Left ventricle myocardium inferior (tissue), 1 donor: ENCODE measurements around the gene PRR35. TPM values are rescaled to one million over a fixed set of nuclear protein-coding genes. Genes with fewer than 3 reads are reported as not detected.

Experiments
- DNase-seq: peaks from one replicate; pipeline ENCODE4 v3.0.0-alpha.2; 2020
- H3K27ac ChIP-seq: fragments of 200-600 bp; replicated peaks from 2 replicates; pipeline ENCODE4 v1.8.0; 2021
- H3K27me3 ChIP-seq: fragments of 200-600 bp; 2 replicates; pipeline ENCODE4 v1.8.0; 2021; ENCODE audit warnings: low read depth
- H3K36me3 ChIP-seq: fragments of 200-600 bp; 2 replicates; pipeline ENCODE4 v1.8.0; 2021
- H3K4me1 ChIP-seq: fragments of 200-600 bp; 2 replicates; pipeline ENCODE4 v1.8.0; 2021
- H3K4me3 ChIP-seq: fragments of 200-600 bp; 2 replicates; pipeline ENCODE4 v1.8.0; 2021; ENCODE audit warnings: mild to moderate bottlenecking, moderate library complexity
- H3K9me3 ChIP-seq: fragments of 200-600 bp; replicated peaks from 2 replicates; pipeline ENCODE4 v1.8.0; 2021
- intact Hi-C: fragments of 100-400 bp; cut with micrococcal nuclease; formaldehyde crosslinking; loops from one replicate; pipeline ENCODE4 v1.11.0; 2022
- total RNA-seq: library from RNA; stranded (reverse); fragmentation: NEBNext Ultra II Directional; extraction: Animal tissue kit (Norgen Biotek cat#: 25700); gene quantifications from one replicate; pipeline ENCODE4 v1.2.1, GENCODE V29; 2021
- TF ChIP-seq, protein P1 (sequence below): fragments of 200-600 bp; IDR thresholded peaks from 2 replicates; pipeline ENCODE4 v1.8.0; 2021; ENCODE audit warnings: antibody characterized with exemption, mild to moderate bottlenecking, borderline replicate concordance
- donor health status: DM: no; HTN: yes; CAD: no; lungs with severe emphysema.

The PRR35 gene
- total RNA-seq, 1 donor from 2014 or later, result not detected

DNA sequence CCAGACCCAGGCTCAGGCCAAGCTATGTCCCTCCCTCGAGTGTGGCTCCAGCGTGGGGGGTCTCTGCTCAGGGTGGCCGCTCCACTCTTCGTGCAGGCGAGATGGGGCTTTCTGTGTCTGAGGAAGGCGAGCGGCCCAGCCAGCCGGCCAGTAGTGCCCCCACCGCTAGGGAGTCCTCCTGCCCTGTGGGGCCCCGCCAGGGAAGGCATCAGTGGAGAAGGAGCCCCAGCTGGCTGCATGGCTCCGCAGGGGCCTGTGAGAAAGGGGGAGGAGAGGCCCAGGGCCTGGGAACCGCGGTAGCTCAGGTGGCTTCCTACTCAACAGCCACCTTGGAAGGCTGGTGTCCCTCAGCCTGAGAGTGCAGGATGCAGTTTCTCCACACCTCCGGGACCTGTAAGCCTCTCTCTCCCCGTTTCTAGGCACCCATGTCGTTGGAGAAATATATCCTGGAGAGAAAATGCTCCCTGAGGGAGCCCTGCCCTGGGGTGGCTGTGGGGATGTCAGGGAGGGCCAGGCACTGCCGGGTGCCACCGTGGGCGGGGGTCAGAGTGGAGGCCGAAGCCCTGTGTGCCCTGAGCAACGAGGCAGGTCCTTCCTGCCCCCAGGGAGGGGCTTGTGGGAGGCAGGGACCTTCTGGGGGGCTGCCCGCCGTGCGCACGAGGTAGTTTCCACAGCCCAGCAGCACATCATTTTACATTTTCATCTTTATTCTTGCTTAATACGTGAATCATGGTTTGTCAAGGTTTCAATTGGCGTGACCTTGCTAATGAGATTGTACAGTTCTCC, 12.9 kb downstream of the PRR35 start:
- peaks cover 25% of the 10 kb centered on the region for H3K4me1 ChIP-seq
- TF ChIP-seq, protein P1, sequence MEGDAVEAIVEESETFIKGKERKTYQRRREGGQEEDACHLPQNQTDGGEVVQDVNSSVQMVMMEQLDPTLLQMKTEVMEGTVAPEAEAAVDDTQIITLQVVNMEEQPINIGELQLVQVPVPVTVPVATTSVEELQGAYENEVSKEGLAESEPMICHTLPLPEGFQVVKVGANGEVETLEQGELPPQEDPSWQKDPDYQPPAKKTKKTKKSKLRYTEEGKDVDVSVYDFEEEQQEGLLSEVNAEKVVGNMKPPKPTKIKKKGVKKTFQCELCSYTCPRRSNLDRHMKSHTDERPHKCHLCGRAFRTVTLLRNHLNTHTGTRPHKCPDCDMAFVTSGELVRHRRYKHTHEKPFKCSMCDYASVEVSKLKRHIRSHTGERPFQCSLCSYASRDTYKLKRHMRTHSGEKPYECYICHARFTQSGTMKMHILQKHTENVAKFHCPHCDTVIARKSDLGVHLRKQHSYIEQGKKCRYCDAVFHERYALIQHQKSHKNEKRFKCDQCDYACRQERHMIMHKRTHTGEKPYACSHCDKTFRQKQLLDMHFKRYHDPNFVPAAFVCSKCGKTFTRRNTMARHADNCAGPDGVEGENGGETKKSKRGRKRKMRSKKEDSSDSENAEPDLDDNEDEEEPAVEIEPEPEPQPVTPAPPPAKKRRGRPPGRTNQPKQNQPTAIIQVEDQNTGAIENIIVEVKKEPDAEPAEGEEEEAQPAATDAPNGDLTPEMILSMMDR, result no peak
- H3K27ac ChIP-seq, result no peak overlapping the region
- H3K9me3 ChIP-seq, result no peaks in the 10 kb centered on the region
- H3K36me3 ChIP-seq, result peaks cover 21% of the 10 kb centered on the region
- no peak for DNase-seq
- H3K27me3 ChIP-seq, result no peaks in the 10 kb centered on the region
- intact Hi-C loops, result no loop called here
- no peak overlapping the region for H3K4me3 ChIP-seq

DNA sequence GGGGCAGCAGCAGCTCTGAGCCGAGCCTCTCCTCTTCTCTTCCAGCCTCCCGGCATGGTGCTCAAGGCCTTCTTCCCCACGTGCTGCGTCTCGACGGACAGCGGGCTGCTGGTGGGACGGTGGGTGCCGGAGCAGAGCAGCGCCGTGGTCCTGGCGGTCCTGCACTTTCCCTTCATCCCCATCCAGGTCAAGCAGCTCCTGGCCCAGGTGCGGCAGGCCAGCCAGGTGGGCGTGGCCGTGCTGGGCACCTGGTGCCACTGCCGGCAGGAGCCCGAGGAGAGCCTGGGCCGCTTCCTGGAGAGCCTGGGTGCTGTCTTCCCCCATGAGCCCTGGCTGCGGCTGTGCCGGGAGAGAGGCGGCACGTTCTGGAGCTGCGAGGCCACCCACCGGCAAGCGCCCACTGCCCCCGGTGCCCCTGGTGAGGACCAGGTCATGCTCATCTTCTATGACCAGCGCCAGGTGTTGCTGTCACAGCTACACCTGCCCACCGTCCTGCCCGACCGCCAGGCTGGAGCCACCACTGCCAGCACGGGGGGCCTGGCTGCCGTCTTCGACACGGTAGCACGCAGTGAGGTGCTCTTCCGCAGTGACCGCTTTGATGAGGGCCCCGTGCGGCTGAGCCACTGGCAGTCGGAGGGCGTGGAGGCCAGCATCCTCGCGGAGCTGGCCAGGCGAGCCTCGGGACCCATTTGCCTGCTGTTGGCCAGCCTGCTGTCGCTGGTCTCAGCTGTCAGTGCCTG, 14.0 kb downstream of the PRR35 start:
- TF ChIP-seq, protein P1, result no peak
- Histone ChIP-seq H3K4me1 (peaks cover 19% of the 10 kb centered on the region), H3K27me3 (no peaks in the 10 kb centered on the region), H3K27ac (no peak overlapping the region), H3K36me3 (peaks cover 21% of the 10 kb centered on the region), H3K9me3 (no peaks in the 10 kb centered on the region), H3K4me3 (no peak overlapping the region)
- no peak for DNase-seq
- intact Hi-C loops, result no loop called here

DNA sequence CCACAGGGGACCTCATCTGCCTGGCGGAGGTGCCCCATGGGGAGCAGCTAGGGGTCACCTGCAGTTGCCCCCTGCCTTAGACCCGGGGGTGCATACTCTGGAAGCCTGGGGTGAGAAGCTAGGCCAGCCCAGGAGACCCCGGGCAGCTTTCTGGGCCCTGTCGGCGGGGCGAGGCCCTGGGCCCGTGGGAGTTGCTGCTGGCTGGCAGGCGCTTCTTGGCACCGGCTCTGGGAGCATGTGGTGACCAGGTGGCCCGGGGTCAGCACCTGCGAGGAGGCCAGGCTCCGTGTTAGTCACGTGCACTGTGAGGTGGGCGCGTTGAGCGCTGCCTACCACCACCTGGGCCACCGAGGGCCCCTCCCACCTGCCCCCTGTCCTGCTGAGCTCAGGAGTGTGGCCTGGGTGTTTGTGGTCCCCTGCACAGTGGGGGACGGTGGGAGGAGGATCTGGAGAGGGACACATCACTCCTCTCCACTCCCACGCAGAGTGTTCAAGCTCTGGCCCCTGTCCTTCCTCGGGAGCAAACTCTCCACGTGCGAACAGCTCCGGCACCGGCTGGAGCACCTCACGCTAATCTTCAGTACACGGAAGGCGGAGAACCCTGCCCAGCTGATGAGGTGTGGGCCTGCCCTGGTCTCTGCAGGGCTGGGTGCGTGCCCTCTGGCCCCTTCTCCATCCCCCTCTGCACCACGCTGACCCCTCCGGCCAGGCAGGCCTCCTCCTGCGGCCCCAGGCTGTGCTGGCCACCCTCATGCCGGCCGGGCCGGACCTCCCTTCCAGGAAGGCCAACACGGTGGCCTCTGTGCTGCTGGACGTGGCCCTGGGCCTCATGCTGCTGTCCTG, 15.4 kb downstream of the PRR35 start:
- Histone ChIP-seq H3K27ac (no peak overlapping the region), H3K4me1 (peaks cover 10% of the 10 kb centered on the region), H3K4me3 (no peak overlapping the region), H3K36me3 (peaks cover 21% of the 10 kb centered on the region), H3K27me3 (no peaks in the 10 kb centered on the region), H3K9me3 (no peaks in the 10 kb centered on the region)
- intact Hi-C loops, result no loop called here
- no peak for DNase-seq
- TF ChIP-seq, protein P1, result no peak

DNA sequence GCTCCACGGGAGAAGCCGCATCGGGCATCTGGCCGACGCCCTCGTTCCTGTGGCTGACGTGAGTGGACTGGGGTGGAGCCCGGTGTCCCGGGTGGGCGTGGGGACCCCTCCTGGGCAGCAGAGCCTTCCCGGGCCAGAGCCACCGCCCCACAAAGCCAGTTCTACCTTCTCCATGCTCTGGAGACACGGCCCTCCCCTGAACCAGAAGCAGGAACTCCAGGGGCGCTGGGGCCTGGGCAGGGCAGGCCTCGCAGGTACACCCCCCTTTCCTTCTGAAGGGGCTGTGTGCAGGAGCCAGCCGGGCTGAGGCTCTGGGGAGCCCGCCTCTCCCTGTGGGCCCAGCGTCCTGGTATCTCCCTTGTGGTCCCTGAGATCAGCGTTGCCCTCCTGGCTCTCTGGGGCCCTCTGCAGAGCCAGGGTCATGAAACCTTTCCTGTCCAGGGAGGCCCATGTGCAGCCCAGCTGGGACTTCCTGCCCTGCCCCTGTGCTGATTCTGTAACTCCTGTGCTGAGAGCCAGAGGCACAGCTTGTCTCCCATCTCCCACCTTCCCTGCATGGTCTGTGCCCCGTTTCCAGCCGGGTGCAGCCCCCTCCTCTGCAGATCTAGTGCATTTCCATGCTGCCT, 16.1 kb downstream of the PRR35 start:
- Histone ChIP-seq H3K27ac (no peak overlapping the region), H3K4me1 (peaks cover 7% of the 10 kb centered on the region), H3K9me3 (no peaks in the 10 kb centered on the region), H3K4me3 (no peak overlapping the region), H3K36me3 (peaks cover 21% of the 10 kb centered on the region), H3K27me3 (no peaks in the 10 kb centered on the region)
- no peak for DNase-seq
- intact Hi-C loops, result no loop called here
- TF ChIP-seq, protein P1, result no peak

DNA sequence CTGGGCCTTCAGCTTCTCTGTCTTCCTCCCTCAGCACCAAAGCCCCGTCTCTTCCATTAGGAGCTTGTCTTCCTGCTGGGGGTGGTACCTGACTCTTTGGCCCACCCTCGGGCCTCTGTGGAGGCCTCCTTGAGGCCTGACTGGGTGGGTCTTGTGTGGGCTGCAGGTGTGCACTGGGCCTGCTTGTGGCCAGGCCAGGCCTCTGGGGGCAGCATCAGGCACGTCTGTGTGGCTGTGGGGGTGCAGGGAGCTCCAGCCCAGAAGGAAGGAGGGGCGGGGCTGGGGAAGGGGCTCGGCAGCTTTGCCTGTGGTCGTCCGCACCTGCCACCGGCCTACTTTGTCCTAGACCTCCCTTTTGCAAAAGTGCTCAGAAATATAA, 16.6 kb downstream of the PRR35 start:
- Histone ChIP-seq H3K36me3 (peaks cover 21% of the 10 kb centered on the region), H3K4me3 (no peak overlapping the region), H3K9me3 (no peaks in the 10 kb centered on the region), H3K27ac (no peak overlapping the region), H3K27me3 (no peaks in the 10 kb centered on the region), H3K4me1 (peaks cover 7% of the 10 kb centered on the region)
- intact Hi-C loops, result no loop called here
- TF ChIP-seq, protein P1, result no peak
- no peak for DNase-seq
